GM19397 (cell line): ENCODE data around the gene TOM1L2.

Experiments
- ATAC-seq: cut with Tn5 transposase; IDR thresholded peaks from one replicate; pipeline ENCODE4 v1.9.1; 2021; ENCODE audit warnings: mild to moderate bottlenecking, moderate library complexity; ENCODE audit not compliant: unreplicated experiment

TOM1L2 gene

GRCh38 chr17:17900615-17901520, 71.3 kb downstream of the TOM1L2 start:
- no peak for ATAC-seq

- no peak for ATAC-seq
These were observed 72.7 kb downstream of the TOM1L2 start for GRCh38 chr17:17899486-17899885.

DNA sequence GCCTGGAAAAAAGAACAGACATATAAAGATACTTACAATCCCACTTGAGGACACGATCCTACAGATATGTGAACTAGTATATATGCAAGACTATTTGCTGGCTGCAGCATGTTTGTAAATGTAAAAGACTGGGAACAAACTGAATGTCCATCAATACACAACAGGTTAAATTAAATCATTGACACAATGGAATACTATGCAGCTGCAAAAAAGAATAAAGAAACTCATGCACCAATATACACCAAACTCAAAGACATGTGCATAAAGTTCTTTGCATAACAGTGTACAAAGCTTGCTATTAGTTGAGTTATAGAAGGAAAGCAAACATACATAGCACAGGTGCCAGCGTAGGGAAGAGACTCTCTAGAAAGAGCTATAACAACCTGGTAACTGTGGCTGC, 73.5 kb downstream of the TOM1L2 start:
- no peak for ATAC-seq

DNA sequence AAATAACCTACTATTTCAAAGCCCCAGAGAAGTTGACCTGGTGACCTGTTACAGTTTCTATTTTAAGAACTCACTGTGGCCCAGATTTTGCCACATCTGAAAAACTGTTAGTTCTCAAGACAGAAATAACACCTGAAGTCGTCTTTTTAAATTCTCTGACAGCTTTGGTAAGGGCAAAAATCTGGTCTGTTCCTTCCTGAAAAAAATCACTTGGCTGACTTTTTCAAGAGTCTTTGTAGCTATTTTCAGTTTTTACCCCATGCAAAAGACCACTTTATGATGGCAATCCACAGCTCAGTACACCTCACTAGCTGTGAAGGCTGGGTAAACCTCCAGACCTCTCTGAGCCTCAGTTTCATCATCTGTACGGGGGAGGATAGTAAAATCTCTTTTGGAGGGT, 74.8 kb downstream of the TOM1L2 start:
- ATAC-seq = no peak

GRCh38 chr17:17896746-17897145, 75.5 kb downstream of the TOM1L2 start:
- ATAC-seq = no peak

DNA sequence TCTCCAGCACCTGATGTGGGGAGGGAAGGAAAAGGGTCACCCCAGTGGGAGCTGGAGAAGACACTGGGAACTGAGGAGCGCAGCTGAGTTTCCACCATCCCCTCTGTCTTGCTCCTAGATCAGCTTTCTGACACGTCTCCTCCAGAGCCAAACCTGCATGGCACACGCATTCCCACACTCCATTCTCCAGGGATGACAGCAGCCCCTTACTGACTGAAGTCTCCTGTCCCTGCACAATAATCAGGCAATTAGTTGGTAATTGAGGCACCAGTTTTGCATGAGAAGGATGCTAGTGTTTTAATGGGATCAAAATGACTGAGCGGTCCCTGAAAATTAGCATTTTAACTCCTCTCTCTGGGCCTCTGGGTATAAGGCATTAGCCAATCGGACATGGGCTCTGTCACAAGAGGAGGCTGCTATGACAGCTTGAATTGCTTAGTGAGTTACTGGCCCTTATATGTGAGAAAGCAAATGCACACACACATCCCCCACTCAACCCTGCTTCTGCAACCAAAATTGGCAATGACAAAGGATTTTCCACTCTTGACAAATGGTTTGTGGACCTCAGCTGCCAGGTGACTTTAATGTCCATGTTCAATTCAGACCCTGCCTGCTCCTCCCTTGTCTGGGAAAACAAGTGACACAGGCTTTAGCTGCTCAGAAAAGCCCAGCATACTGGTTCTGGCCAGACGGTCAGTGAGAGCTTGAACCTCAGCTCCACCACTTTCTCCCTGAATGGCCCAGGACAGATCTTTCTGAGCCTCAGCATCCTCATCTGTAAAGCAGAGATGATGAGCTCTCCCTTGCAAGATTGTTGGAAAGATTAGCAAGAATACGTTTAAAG, 78.2 kb downstream of the TOM1L2 start:
- no peak for ATAC-seq

GRCh38 chr17:17892731-17893130, 79.5 kb downstream of the TOM1L2 start:
- no peak for ATAC-seq

GRCh38 chr17:17892009-17892408, 80.2 kb downstream of the TOM1L2 start:
- no peak for ATAC-seq

DNA sequence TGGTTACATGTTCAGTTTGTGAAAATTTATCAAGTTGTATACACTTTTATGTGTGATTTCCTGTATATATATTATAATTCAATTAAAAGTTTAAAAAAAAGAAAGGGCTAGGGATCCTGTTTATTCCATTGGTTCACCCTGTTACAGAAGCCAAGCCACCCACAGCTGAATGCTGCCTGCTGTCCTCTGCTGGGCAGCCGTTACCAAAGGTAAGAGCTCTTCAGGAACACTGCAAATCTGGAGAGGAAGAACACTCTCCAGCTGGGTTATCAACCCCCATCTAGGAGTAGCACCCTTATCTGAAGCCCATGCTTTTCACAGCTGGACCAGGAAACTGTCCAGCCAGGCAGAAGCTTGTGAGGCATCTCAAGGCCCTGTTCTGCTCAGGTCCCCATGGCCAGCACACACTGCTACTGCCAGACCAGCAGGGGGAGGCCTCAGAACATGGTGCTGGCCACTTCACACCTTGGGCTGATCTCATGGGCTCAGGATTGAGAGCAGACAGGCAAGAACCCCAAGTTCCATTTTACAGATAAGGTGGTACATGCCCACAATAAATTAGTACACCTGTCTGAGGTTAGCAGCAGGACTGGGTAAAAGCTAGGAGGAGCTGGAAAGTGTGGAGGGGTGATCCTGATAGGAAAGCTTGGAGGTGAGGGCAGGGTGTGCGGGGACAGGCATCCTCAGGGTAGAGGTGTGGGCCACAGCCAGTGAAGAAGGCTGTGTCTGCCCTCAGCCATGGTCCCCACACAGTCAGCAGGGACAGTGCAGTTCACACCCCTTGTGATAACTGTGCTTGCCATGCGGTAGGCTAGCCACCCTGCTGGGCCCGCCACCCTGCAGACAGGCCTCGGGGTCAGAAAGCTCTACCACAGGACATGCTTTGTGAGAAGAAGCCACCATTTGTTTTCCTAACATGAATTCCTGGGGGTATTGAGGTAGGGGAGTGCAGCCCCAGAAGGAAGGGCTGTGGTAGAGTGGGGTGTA, 81.1 kb downstream of the TOM1L2 start:
- ATAC-seq = no peak

DNA sequence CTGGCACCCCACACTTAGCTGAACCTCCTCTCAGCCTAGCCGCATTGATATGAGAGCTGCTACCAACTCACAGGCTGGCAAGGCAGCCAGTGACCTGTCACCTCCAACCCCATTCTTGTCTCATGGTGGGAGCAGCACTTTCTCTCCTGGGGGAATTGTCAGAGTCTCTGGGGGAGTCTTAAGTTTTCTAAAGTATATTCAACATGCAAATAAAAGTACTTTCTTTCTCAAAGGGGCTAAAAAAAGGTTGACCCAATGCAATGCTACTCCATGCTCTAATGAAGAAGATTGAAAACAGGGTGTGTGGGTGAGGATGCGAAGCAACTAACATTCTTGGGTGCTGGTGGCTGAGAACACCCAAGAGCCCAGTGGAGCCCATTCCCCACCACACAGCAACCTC, 82.3 kb downstream of the TOM1L2 start:
- no peak for ATAC-seq

- no peak for ATAC-seq
These were observed 83.4 kb downstream of the TOM1L2 start for GRCh38 chr17:17888821-17889220.

DNA sequence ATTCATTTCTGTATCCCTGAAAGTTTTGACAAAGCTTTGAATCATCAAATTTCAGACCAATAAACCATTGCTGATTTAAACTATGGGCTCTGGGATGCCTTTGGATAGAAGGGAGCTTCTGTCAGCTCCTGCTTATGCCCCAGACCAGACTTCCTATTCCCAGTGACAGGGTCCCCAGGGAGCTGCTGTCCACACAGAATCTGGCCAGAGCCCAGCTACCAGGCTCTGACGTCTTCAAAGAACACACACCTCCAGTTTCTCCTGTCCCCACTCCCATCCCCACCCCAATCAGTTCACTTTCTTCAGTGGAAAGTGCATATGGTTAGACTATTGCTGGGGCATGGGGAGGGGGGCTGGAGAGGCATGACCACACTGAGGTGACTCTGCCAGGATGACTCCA, 83.8 kb downstream of the TOM1L2 start:
- ATAC-seq = no peak

DNA sequence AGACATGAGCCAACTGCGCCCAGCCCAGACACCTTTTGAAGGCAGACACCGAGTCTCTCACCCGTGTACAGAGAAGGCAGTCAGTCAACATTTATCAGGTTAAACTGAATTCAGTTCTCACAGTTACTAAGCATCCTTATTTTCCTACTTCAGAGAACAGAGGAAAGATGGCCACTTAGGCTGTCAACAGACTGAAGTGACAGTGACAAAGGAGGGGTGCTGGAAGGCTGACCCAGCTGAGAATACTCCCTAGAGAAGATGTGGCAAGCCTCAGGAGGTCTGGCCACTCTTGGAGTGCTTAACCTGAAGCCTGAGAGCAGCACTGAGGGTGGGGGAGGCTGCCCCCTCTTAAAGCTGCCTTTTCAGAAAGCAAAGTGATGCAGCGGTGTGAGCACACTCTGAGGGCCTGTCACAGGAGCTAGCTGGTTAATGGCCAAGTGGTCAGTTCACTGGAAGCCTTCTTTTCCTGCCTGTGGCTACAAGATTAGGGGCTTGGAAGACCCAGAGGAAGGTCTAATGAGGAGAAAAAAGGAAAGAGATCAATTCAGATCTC, 84.4 kb downstream of the TOM1L2 start:
- no peak for ATAC-seq

DNA sequence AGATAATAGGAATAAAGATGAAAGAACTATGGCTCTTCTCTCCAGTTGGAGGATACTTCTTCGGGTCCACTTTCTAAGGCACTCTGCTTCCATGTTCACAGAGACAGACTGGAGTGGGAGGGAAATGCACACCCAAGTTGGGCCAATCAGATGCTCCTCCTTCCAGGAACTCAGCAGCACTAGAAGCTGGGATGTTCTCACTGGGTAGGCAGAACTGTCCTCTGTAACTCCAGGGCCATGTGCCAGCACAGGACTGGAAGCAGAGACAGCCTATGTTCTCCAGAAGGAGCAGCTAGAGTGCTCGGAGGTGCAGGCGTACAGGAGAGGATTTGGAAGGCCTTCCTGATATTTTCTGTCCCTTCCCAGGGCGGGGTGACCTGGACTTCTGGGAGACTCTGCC, 85.5 kb downstream of the TOM1L2 start:
- ATAC-seq = no peak

GRCh38 chr17:17886226-17886625, 86.0 kb downstream of the TOM1L2 start:
- no peak for ATAC-seq

DNA sequence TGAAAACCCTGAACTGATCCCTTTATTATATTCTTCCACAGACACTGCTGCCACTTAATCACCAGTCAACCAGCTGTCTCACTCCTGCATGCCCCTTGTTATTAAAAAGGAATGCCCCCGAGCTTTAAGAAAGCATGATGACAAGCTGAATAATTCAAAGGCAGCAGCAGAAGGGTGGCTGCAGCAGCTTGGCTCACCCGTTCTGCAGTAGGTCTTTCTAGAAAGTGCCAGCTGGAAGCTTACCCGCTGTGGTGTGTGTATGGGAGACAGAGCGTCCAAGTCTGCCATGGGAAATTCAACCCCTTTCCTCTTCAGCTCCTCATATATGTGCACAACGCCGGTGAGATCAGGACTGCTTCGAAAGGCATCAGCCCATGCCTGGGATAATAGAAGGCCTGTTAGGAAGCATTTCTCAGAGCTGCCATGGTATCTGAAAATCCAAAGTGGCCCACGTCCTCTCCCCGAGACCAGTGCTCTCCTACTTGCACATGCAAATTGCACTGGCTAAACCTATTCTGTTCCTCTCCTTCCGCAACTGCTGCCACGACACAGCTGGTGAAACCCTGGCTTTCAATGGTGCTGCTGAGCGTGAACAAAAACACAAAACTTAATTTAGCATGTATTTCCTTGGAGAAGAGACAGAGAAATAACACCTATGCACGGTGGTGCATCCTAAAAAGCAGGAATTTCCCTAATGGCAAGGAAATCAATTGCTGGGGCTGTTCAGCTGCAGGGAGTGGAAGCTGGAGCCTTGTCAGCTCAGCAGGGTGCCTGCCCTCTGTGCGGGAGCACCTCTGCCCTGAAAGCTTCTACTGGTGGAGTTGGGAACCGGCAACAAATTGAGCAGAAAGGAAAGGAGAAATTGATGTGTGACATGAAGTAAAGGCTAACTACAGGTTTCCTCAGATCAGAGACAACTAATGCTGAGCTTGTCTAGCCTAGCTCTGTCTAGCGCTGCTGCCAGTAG, 87.5 kb downstream of the TOM1L2 start:
- no peak for ATAC-seq

- ATAC-seq = no peak
These were observed 88.4 kb downstream of the TOM1L2 start for GRCh38 chr17:17883801-17884200.

DNA sequence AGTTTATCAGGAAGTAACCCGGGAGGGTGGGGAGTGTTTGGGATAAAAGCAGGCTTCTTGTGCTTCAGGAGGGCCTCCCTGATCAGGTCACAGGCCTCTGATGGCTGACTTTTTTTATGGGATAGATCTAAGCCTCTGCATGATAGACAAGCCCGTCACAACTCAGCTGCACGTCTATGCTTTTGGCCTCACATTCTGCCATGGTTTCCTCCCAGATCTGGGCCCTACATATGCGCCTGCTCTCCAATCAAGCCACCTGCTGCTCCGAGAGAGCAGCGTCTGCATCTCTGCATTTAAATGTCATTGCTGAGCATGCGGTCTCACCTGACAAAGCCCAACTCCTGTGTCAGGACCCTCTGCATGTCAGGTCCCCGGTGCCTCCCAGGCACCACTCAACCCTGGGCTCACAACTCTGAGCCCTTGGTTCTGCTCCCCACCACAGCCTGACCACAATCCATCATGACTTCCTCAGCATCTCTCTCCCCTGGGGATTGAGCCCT, 90.1 kb downstream of the TOM1L2 start:
- no peak for ATAC-seq

DNA sequence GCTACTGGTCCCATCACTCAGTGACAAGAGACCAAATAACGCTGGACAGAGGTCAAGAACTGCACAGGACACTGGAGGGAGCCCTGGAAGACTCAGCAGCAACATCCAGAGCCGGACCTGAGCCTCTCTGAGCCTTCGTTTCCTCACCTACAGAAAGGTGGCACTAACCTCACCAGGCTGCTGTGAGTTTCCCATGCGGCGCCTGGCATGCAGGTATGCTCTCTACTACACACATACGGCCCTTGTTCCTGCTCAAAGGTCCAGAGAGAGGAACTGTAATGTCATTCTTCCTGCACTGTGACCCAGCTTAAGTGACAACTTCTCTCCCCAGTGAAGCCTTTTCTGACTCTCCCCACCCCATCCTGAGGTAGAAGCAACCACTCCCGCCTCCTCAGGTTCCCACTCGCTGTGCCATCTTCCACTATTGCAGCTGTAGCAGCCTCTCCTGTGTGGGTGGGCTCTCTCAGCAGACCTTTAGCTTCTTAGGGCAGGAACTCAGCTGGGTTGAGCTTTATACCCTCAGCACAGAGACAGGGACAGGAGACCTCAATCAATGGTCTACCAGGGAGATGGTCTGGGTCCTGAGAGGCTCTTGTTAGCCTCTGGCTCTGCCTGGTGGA, 91.5 kb downstream of the TOM1L2 start:
- no peak for ATAC-seq
